PFSK-1 (cell line): ENCODE data around the gene PFKFB3.

ENCODE experiments used
- FOXP2 ChIP-seq: optimal IDR thresholded peaks from 2 replicates; pipeline ENCODE3; 2011; ENCODE audit warnings: borderline replicate concordance, control low read depth, inconsistent platforms; ENCODE audit not compliant: insufficient read depth; ENCODE audit errors: extremely low read length, extremely low read depth
- POLR2AphosphoS5 ChIP-seq: IDR thresholded peaks from 2 replicates; pipeline ENCODE4 v1.6.1; 2012; ENCODE audit warnings: low read depth, mild to moderate bottlenecking, control low read depth, low read length, moderate library complexity
- SIN3A ChIP-seq: IDR thresholded peaks from 2 replicates; pipeline ENCODE4 v1.6.1; 2012; ENCODE audit warnings: mild to moderate bottlenecking, low read length, moderate library complexity, borderline replicate concordance; ENCODE audit not compliant: insufficient read depth
- TAF1 ChIP-seq: IDR thresholded peaks from 2 replicates; pipeline ENCODE4 v1.6.1; 2012; ENCODE audit warnings: low read length, control low read depth, borderline replicate concordance; ENCODE audit not compliant: insufficient read depth
- TF ChIP-seq, protein P1 (sequence below), 2 experiments: IDR thresholded peaks; 2 replicates each; pipeline versions ENCODE4 v1.6.1 to v1.8.0; 2011 to 2012; ENCODE audit warnings: low read depth in 2 of 2, low read length in 2 of 2, control low read depth in 1 of 2, inconsistent platforms in 1 of 2, mild to moderate bottlenecking in 1 of 2, moderate library complexity in 1 of 2; ENCODE audit not compliant: insufficient read depth in 1 of 2

DNA sequence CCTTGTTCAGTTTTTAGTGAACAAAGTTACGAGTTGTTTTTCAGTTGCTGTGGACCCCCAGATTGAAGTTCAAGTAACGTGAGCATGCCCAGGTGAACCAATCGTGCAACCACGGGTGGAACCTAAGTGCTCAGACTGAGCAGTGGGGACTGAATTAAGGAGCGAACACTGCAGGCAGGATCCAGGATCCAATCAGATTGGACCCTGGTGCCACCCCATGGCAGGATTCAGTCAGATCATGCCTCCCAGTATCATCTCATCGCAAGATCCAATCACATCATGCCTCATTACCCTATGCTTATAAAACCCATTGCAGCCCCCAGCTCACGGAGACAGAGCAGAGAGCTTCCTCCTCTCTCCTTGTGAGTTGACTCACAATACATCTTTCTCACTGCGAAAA lies 80.9 kb downstream of the PFKFB3 start:
- TF ChIP-seq POLR2AphosphoS5 (no peak), SIN3A (no peak), TAF1 (no peak), FOXP2 (no peak)
- TF ChIP-seq, protein P1, sequence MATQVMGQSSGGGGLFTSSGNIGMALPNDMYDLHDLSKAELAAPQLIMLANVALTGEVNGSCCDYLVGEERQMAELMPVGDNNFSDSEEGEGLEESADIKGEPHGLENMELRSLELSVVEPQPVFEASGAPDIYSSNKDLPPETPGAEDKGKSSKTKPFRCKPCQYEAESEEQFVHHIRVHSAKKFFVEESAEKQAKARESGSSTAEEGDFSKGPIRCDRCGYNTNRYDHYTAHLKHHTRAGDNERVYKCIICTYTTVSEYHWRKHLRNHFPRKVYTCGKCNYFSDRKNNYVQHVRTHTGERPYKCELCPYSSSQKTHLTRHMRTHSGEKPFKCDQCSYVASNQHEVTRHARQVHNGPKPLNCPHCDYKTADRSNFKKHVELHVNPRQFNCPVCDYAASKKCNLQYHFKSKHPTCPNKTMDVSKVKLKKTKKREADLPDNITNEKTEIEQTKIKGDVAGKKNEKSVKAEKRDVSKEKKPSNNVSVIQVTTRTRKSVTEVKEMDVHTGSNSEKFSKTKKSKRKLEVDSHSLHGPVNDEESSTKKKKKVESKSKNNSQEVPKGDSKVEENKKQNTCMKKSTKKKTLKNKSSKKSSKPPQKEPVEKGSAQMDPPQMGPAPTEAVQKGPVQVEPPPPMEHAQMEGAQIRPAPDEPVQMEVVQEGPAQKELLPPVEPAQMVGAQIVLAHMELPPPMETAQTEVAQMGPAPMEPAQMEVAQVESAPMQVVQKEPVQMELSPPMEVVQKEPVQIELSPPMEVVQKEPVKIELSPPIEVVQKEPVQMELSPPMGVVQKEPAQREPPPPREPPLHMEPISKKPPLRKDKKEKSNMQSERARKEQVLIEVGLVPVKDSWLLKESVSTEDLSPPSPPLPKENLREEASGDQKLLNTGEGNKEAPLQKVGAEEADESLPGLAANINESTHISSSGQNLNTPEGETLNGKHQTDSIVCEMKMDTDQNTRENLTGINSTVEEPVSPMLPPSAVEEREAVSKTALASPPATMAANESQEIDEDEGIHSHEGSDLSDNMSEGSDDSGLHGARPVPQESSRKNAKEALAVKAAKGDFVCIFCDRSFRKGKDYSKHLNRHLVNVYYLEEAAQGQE (IDR thresholded peaks at IDR 0.05; ENCODE audit: insufficient read depth in 1 of 2, low read depth in 2 of 2, low read length in 2 of 2) = no peak
